GM19395 (cell line): ENCODE data around the gene PDXK.
"Not testable (repeated sequence)": the region's sequence is repeated elsewhere in the genome, so short reads cannot be mapped to it uniquely, and the experiment has no call there.

Source experiments
- ATAC-seq: cut with Tn5 transposase; IDR thresholded peaks from one replicate; pipeline ENCODE4 v1.9.1; 2021; ENCODE audit warnings: mild to moderate bottlenecking, moderate library complexity; ENCODE audit not compliant: unreplicated experiment

The PDXK gene

DNA sequence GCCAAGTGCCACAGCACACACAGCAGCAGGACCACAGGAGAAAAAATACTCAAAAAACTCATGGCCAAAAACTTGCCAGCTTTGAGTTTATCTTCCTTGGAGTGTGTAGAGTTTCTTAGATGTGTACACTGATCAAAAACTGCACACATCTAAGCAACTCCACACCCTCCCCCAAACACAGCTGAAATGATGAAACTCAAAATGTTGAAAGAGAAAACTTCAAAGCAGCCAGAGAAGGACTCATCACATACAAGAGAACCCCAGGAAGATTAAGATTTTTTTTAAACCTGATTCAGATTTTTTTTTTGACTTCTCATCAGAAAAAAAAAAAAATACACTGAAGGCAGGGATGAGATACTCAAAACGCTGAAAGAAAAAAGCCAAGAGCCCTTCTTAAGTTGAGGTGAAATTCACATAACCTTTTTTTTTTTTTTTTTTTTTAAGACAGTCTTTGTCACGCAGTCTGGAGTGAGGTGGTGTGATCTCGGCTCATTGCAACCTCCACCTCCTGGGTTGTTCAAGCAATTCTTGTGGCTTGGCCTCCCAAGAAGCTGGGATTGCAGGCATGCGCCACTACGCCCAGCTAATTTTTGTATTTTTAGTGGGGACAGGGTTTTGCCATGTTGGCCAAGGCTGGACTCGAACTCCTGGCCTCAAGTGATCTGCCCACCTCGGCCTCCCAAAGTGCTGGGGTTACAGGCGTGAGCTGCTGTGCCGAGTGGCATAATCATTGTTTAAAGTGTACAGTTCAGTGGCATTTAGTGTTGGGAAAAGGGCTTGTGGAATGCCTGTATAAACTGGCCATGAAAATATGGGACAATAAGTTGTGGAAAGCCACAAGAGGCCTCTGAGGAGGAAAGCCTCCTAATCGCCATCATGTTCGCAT lies 20.9 kb upstream of the PDXK start:
- ATAC-seq: no peak

DNA sequence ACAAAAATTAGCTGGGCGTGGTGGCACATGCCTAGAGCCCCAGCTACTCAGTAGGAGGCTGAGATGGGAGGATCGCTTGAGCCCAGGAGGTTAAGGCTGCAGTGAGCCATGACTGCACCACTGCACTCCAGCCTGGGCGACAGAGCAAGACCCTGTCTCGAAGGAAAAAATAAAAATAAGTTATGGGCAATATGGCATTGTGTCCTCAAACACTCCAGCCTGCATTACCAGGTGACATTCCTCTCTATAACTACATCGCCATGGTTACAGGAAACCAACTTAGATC lies 19.5 kb upstream of the PDXK start:
- ATAC-seq: not testable (repeated sequence)

DNA sequence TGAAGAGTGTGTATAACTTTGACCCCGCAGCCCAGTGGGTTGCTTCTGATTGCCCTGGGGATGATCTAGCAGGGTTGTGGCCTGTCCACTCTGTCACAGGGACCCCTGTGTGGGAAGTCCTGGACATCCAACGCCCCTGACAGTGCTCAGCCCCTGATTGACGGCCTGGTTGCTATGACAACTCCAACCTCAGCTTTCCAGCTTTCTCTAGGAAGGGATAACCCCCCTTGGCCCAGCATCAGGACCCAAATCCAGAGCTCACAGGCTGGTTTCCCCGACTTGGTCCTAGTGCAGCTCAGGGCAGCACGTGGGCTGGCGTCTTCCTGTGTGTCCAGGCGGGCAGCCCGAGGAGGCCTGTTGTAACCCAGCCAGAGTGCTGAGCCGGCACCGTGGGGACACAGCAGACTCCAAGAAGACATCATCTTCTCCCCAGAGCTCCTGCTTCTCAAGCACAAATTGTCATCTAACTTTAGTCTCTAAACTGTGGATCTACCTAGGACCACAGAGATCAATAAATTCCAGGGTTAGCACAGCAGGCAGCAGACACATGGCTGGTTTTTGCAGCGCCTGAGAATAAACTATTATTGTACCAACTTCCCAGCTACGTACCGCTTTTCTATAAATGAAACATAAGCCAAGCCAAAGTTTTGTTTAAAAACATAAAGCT lies 18.9 kb upstream of the PDXK start:
- no peak for ATAC-seq

DNA sequence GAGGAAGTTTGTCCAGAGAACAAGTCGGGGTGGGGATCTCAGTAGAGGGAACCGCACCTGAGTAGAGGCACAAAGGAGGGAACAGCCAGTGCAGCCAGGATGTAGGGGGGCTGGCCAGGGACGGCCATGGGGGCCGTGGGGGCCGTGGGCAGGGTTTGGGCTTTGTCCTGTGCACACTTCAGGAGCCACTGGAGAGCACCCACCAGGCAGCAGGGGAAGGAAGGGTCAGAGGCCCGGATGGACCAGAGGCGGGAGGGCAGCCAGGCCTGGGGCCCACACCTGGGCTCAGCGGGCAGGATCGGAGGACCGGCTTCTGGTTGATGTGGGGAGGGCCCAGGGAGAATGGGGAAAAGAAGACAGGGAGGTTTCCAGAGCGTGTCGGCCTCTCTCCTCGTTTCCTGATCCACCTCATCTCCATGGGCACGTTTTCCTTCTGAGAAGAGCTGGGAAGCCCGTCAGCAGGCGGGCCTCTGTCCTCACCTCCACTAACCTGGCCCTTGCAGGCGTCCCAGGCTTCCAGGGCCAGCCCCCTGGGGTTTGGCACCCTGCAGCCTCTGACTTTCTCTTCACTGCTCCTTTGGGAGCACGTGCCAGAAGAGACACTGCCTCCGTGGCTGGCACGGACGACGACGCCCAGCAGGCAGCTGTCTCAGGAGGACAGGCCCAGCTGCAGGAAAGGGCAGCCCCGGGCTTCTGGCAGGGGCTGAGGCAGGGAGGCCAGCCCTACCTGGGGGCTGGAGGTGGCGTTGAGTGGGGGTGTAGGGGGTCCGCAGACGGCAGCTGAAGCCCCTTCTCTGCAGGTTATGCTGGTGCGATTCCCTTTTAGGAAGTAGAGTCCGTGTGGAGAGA lies 16.8 kb upstream of the PDXK start:
- no peak for ATAC-seq

DNA sequence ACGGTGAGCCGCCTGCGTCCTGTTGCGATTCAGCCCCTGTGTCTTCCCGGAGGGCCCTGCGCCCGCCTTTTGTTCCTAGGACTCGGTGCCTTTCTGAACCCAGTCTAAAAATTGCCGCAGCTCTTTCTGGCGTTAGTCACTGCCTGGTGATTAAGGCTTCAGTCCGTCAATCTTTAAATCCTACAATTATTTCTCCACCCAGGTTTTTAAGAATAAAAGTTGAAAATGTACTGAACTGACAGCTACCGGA lies 16.2 kb upstream of the PDXK start:
- ATAC-seq: no peak

DNA sequence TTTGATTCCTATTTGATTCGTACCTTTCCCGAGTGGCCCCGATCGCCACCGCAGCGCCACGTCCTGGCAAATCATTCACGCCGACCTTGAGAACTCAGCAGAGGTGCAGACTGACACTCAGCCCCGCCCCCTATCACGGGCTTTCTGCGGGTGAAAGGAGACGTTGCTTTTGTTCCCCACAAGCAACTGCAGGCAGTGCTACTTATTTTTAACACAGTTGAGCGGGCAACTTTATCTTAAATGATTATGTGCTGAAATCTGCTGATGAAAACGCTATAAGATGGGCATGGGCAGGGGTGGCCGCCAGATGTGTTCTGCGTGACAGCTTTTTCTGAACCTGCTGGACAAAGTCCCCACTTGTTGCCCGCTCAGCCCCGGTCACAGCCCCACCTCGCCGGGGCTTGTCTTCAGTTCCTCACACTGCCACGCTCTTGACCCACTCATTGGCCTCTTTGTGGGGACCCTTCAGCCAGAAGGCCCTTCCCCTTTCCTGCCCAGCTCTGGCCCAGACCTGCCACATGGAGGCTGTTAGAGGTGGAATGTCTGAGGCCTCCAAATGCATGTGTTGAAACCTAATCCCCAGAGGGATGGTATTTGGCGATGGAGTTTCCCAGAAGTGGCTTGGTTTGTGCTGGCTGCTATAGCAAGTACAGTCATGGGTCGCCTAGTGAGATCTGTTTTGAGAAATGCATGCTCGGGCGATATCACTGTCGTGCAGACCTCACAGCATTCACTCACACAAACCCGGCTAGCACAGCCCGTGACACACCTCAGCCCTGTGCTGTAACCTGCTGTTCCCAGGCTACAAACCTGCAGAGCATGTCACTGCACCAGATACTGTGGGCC lies 15.7 kb upstream of the PDXK start:
- ATAC-seq: no peak

DNA sequence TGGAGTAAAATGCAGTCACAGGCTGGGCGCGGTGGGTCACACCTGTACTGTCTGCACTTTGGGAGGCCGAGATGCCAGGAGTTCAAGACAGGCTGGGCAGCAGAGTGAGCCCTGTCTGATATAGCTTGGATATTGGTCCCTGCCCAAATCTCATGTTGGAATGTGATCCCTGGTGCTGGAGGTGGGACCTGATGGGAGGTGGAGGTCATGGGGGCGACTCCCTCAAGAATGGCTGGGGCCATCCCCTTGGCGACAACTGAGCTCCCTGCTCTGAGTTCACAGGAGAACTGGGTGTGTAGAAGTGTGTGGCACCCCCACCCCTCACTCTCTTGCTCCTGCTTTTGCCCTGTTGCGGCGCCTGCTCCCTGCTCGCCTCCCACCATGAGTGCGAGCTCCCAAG lies 11.5 kb upstream of the PDXK start:
- no peak for ATAC-seq

DNA sequence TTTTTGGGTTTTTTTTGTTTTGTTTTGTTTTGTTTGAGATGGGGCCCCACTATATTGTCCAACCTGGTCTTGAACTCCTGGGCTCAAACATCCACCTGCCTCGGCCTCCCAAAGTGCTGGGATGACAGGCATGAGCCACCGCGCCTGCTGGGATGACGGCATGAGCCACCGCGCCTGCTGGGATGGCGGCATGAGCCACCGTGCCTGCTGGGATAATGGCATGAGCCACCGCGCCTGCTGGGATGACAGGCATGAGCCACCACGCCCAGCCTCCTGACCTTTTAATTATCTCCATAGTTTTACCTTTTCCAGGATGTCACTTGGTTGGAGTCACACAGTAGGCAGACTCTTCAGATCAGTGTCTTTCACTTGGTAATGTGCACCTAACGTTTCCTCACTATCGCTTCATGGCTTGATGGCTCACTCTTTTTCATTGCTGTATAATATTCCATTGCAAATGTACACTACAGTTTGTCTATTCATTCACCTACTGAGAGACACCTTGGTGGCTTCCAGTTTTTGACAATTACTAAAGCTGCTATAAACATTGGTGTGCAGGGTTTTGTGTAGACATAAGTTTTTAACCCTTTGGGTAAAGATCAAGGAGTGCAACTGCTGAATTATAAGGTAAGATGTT lies 10.1 kb upstream of the PDXK start:
- no peak for ATAC-seq

DNA sequence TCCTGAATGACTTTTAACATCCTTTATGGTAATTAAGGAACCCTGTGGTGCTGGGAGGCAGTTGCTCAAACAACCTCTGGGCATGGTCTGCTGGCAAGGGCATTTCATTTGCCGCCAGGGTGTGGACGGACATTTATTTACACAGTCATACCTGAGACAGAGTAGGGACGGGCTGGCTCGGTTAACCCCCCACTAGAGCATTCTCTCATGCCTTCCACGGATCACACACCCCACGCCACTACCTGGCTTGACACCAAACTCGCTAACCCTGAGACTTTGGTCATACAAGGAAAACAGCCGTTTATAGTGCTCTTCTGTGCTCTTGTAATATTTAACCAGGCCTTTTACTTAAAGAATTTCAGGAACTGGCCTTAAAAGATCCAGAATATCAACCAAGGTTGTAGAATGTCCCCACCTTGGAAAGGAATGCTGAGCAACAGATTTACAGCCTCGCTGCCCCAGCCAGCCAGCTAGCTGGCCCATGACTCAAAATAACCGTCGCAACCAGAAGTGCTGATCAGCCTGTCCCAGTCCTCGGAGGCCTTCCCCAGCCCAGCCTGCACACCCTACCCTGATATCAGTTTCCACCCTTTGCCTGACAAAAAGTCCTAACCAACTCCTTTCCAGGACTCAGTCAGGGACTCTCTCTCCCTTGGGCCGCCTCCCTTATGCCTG lies 6.5 kb upstream of the PDXK start:
- ATAC-seq: no peak

DNA sequence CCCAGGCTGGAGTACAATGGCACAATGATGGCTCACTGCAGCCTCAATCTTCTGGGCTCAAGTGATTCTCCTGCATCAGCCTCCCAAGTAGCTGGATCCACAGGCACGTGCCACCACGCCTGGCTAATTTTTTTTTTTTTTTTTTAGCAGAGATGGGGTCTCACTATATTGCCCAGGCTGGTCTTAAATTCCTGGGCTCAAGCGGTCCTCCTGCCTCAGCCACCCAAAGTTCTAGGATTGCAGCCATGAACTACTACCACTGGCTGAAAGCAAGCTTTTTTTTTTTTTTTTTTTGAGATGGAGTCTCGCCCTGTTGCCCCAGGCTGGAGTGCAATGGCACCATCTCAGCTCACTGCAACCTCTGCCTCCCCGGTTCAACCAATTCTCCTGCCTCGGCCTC lies 5.8 kb upstream of the PDXK start:
- ATAC-seq: not testable (repeated sequence)

DNA sequence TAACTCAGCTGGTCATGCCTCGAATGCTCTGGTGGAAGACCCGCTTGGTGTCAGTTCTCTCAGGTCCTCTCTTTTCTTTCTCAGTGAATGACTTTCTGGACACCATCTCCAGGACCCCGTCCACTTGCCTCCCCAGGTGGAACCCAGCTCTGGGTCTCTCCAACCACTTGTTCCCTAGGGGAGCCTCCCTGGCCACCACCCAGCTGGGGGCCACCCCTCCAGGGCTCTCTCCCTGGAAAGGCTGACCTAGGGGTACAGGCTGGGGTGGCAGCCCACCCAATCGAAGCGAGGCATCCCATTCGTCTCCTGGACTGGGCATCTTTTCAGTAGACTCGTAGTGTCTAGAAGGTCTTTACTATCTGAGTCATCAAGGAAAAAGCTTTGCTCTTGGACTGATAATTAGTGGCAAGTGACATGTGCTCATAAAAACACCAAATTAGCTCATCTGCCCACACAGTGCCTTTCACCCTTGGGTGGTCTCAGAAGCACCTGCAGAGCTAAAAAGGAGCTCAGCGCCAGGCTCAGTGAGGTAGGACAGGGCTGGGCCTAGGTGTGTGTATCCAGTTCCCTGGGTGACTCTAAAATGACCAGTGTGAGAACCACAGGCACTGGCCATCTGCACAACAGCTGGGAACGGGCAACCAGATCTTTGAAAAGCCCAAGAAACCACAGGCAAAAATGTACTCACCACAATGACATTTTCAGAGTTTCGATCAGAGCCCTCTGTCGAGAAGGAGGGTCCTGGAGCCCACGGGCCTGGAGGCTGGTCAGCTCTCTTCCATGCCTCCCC lies 2.4 kb upstream of the PDXK start:
- ATAC-seq: peak; percentile 50

DNA sequence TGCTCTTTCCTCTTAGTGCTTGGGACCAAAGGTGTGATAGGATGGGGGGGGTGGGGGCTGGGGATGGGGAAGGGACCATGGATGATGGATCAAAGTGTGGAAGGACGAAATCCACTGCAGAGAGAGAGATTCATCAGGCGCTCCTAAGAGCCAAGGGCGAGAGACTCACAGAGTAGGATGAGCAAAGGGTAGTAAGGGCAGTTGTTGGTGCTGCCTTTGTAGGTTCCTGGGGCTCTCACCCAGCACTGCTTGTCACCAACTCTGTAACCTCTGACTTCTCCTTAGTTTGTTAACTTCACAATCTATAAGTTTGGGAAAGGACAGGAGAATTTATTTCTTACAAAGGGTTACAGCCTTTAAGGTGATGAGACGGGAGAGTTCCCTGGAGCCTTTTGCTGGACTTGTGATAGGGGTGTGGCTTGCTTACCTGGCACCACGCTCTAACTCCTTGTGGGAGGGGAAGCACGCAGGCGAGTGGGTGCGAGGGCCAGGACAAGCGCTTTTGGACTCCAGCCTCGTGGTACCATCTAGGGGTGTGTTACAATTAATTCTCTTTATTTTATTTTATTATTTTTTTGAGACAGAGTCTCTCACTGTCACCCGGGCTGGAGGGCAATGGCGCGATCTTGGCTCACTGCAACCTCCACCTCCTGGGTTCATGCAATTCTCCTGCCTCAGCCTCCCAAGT lies 1.6 kb upstream of the PDXK start:
- ATAC-seq: peak; percentile 8

DNA sequence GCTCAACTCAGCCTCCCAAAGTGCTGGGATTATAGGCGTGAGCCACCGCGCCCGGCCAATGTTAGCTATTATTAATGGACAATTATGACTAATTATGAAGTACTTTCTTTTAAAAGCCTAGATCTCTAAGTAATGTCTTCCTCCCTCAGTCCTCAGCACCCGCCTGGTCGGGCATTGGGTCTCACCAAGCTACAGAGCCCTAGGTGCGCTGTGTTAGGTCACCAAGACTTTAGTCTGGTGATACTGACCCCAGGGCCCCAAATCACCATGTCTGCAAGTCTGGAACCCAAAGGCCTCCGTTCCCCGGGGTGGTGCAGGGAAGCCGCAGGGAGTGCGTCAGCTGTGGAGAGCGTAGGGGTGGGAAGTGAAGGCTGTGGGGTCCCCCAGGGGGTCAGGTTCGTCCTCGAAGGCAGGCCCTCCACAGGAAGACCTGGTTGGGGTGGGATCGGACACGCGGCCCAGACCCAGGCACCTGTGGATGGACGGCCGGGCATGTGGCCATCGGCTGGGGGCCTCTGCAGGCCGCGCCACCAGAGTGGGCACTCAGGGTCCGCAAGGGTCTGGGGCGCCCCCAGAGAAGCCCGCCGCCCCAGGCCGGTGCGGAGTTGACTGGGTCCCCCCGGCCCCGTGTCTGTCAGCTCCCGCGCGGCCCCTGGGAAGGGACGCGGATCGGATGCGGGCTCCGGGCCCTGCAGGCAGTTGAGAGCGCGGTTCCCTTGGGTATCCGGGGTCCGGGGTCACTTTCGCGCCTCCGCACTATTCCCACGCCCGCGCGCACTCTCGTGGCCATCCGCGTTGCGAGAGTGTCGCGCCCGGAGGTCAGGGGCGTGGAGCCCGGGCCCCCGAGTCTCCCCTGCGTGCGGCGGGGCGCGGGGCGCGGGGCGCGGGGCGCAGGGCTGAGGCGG lies 710 bp upstream of the PDXK start:
- no peak for ATAC-seq

DNA sequence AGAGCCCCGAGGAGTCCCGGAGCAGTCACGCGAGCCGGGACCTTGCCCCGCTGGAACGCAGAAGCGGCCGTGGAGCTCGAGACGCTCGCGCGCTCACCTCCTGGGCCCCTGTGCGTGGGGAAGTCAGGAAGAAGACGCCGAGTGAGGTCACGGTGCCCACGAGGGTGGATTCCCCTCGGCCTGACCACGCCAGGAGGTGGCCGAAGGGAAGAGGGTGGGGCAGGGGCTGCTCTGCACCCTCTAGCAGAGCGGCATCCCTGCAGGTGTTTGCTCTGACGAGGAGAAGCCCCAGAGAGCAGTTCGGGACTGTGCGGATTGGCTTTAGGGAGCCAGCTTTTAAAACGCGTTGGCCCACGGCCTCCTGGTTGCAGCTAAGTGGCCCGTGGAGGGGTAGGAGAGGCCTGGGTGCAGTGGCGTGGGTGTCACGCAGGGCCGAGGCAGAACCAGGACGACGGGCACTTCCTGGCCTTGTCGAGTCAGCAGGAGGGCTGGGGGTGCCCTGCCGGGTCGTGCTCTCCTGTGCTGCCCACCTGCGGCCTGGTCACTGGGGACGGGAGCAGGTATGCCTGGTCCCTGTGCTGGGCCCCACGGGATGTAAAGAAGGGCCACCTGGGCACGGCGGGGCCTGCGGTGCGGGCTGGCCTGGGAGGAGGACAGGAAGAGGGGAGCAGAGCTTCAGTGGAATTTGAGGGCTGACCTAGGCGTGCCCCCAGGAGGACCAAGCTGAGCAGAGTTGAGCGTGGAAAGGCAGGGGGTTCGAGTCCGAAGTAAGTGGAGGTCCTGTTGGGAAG lies 1.0 kb downstream of the PDXK start:
- ATAC-seq: peak; percentile 3

DNA sequence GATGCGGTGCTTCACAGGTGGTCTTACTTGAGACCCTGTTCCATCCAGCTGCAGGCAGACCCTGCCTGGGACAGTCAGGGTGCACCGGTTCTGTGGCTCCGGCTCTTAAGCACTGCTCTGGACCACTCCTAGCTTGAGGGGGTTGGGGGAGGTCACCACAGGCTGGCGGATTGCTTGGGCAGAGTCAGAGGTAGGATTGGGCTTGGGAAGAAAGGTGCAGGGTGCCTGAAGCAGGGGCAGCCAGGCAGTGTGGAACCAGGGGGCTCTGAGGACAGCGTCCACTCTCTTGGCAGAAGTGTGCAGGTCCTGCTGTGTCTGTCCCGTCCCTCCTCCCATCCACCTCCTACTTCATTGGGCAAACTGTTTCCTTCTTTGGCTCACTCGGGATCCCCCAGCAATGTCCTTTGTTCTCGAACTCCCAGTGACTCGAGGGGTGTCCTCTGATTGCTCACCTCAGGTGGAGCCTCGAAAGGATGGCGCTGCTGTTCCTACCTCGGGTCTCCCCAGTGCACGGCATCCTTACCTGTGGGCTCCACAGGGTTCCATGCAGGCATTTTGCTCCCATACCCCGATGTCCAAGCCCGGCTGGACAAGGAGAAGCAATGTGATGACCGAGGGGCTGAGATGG lies 1.7 kb downstream of the PDXK start:
- no peak for ATAC-seq

DNA sequence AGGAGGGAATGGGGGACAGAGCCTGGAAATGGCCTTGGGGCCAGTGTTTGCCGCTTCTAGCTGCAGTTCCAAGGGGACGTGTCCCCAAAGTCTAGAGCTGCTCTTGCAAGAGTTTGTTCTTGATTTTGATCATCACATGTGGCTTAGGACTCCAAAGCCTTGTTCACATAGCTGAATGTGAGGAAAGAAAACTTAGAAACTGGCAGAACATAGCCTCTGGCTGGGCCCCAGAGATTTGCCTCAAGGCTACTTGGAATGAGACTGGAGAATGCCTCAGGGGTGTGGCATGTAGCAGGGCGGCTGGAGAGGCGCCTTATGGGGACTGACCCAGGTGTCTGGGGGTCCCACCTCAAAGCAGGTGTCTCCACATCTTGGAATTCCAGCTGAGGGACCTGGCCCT lies 2.3 kb downstream of the PDXK start:
- ATAC-seq: no peak
